Stimulated activated CD4-positive, alpha-beta T cell treated with anti-CD3 and anti-CD28 coated beads, Interleukin-12 subunit alpha, Interleukin-12 subunit beta, amount 100 ng/mL, for 24 hours (primary cell): ENCODE data around the gene BTN2A1.
A peak's percentile ranks its signal among the peaks of the same experiment; 100 is the strongest.
"Not testable (repeated sequence)": the region's sequence is repeated elsewhere in the genome, so short reads cannot be mapped to it uniquely, and the experiment has no call there.

Source experiments
- DNase-seq, 2 experiments: peaks; one replicate each; pipeline ENCODE4 v3.0.0-alpha.2; 2020; ENCODE audit warnings: low read depth in 2 of 2

BTN2A1 gene

GRCh38 chr6:26493258-26493657 lies 35.5 kb downstream of the BTN2A1 start:
- DNase-seq, result no peak

- no peak for DNase-seq
These were observed 36.4 kb downstream of the BTN2A1 start for GRCh38 chr6:26494117-26494516.

GRCh38 chr6:26495281-26495680 lies 37.5 kb downstream of the BTN2A1 start:
- no peak for DNase-seq

- DNase-seq, result no peak
These were observed 39.9 kb downstream of the BTN2A1 start for GRCh38 chr6:26497610-26498009.

- DNase-seq, result no peak
These were observed 42.3 kb downstream of the BTN2A1 start, which contains the start of gene BTN1A1 for GRCh38 chr6:26500102-26500501. Gene BTN1A1, plus strand, starts transcription at chr6:26500303. Its CDS starts 984 bp downstream, at chr6:26501287.

- DNase-seq, result peak; percentile 9 to 22
These were observed 43.8 kb downstream of the BTN2A1 start for GRCh38 chr6:26501482-26501986.

- DNase-seq, result no peak
These were observed 44.4 kb downstream of the BTN2A1 start for GRCh38 chr6:26502165-26502564.

GRCh38 chr6:26502626-26503025 lies 44.9 kb downstream of the BTN2A1 start:
- no peak for DNase-seq

GRCh38 chr6:26507658-26508057 lies 49.9 kb downstream of the BTN2A1 start:
- no peak for DNase-seq

GRCh38 chr6:26511033-26511432 lies 53.3 kb downstream of the BTN2A1 start:
- DNase-seq, result not testable (repeated sequence)

GRCh38 chr6:26514984-26515383 lies 57.2 kb downstream of the BTN2A1 start:
- no peak for DNase-seq

- DNase-seq, result no peak
These were observed 59.0 kb downstream of the BTN2A1 start for GRCh38 chr6:26516481-26517427.
